Measurements from ENCODE around the gene MGAT4B. TPM values are rescaled to one million over a fixed set of nuclear protein-coding genes. Genes with fewer than 3 reads are reported as not detected.

Gene MGAT4B
- total RNA-seq, 1 donor from 2014 or later: 71.7 TPM

DNA sequence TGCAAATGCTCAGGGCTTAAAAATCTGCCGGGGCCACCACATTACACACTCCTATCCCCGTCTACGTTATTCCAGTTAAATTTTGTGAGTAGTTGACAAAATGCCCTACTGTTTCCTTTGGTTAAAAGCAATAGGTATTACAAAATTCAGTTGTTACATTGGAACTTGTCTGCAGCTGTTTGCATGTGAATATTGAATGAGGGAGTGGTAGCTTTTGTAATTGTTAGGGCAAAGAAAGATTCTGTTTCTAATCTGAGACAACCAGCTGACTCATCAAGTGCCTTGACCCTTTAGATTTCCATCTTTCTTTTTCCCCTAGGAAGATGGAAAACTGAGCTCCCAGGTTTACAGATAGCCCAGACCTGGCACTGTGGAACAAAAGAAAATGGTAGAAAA, 43.9 kb downstream of the MGAT4B start:
- DNase-seq (ENCODE audit: low spot score) (no peak), ATAC-seq (peak; percentile 27)
- intact Hi-C loops (cut with DNase I): no loop called here

DNA sequence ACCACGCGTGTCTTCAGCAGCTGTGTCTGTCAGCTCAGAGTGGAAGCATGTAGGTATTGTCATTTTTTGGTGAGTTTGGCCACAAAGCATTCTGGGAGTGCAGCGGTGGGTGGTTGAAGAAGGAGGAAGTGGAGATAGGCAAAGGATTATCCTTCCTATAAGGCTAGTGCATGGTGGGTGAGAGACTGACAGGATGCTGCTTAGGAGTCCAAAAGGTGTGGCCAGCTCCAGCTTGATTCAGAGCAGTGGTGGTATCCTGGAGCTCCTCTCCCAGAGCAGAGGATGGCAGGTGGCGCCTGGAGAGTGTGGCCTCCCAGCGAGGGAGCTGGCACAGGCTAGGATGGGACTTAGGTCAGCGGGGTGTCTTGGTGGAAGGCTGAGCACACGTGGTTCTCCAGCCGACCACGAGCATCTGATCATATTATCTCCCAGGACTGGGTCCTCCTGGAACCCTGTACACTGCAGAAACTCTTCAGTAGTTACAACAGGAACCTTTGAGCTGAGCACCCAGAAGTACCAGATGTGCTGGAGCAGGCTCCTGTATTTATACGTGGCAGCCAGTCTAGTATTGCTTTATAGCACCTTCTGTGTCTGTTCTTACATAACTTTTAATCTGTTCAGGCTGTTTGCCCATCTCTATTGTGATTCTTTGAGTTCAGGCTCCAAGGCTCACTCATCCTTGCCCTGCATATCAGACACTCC, 44.4 kb downstream of the MGAT4B start:
- ATAC-seq (peak; percentile 67), DNase-seq (ENCODE audit: low spot score) (no peak)
- intact Hi-C loops (cut with DNase I): no loop called here

DNA sequence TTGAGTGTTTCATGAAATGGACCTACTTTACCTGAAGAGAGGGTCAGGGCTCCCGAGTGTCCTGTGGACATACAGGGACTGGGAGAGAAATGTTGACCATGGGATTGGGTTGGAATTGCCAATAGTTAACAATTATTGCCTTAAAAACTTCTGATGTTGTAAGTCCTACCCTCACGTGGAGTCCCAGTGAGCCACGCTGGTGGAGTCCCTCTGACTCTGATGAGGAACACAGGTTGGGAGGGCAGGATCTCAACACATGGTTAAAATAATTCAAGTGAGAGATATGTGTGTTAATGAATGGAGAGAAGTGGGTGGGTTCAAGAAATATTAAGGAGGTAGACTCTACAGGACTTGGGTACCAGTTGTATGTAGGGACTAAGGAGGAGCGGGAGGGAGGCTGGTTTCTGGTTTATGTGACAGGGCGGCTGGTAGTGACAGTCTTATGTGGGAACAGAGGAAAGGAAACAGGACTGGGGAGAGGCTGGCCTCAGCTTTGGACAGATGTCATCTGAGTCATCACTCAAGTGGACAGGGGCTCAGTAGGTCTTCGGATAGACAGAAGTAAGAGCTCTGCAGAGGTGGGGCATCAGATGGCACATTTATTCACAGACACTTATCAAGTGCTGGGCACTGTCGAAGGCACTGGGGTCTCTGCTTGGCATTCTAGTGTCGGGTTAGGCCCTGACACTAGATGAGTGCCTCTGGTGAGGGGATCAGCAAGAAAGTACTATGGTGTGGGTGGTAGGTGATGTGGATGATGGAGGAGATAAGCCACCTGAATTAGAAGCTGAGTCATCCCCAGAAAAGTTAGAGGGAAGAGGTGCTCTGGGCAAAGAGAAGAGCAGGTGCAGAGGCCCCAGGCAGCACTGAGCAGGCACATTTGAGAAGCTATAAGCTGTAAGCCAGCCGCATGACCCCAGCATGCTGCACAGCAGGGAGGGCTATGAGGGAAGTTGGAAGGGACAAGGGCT, 46.8 kb downstream of the MGAT4B start:
- intact Hi-C loops (cut with DNase I): loop anchor here (2.0 kb wide), 1 partner anchor 37 kb away; no protein-coding TSS in a partner anchor
- DNase-seq (ENCODE audit: low spot score) (no peak), ATAC-seq (no peak)

DNA sequence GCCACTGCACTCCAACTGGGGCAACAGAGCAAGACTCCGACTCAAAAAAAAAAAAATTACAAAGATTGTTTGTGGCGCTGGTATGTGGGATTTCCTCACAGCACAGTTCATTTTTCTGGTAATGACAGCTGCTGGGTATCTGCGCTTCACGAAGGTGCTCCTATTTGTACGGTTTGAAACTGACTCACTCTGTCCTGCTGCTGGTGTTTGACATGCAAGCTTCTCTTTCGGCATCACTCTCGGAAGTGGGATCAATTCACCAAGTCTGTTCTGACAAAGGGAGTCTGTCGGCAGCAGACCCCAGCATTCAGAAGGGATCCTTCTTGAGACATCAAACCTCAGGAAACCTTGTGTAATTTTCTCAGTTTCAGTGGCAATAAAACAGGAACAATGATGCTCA, 47.7 kb downstream of the MGAT4B start:
- ATAC-seq: no peak
- DNase-seq (ENCODE audit: low spot score): no peak
- intact Hi-C loops (cut with DNase I): loop anchor here (2.0 kb wide), 1 partner anchor 38 kb away; no protein-coding TSS in a partner anchor

DNA sequence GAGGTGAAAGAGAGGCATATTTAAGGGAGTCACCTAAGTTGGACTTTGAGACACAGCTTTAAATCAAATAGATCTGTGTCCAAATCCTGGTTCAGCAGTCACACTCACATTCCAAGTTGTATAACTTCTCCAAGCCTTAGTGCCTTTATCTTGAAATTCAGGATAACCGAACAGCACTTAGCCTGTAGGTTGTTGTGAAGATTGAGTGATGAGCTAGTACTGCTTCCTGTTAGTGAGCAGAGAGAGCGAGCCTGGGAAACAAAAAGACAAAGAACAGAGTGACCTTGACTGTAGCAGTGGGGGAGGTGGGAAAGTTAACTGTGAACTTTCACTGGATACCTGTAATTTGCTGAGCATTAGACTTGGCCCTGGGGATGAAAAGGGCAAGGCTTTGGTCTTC, 51.6 kb downstream of the MGAT4B start:
- DNase-seq (ENCODE audit: low spot score) (no peak), ATAC-seq (no peak)
- intact Hi-C loops (cut with DNase I): no loop called here

DNA sequence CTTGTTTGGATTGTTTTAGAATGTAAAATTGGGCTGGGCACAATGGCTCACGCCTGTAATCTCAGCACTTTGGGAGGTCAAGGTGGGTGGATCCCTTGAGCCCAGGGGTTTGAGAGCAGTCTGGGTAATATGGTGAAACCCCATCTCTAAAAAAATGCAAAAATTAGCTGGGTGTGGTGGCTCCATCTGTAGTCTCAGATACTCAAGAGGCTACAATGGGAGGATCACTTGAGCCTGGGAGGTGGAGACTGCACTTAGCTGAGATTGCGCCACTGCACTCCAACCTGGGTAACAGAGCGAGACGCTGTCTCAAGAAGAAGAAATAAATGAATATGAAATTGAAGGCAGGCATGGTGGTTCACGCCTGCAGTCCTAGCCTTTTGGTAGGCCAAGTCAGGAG, 52.7 kb downstream of the MGAT4B start:
- ATAC-seq: no peak
- intact Hi-C loops (cut with DNase I): no loop called here
- DNase-seq (ENCODE audit: low spot score): peak; percentile 19

DNA sequence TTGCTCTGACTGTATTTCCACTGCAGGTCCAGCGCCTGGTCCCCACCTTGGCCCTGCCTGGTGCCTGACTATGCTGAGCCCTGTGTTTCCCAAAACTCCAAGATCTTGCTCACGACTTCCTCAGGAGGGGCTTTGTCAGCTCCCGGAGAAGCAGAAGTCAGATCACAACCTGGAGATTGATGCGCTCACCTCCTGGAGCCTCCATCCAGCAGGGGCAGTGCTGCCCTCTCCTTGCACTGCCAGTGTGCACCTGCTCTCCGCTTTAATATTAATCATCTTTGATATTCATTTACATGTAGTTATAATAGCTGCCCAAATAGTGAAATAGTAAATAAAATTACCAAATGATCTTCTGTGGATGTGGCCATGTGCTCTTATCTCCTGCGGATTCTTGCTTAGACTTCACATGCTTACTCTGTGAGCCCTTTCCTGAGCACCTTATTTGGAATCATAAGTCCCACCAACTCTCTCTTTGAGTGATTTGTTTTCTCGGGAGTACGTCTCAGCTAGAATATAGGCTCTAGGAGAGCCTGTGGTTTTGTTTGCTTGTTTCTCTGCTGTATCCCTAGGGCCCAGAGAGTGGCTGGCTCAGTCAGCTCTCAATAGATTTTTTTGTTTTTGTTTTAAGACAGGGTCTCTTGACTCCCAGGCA, 56.7 kb downstream of the MGAT4B start:
- peak; percentile 28 for DNase-seq (ENCODE audit: low spot score)
- intact Hi-C loops (cut with DNase I): no loop called here
- no peak for ATAC-seq

DNA sequence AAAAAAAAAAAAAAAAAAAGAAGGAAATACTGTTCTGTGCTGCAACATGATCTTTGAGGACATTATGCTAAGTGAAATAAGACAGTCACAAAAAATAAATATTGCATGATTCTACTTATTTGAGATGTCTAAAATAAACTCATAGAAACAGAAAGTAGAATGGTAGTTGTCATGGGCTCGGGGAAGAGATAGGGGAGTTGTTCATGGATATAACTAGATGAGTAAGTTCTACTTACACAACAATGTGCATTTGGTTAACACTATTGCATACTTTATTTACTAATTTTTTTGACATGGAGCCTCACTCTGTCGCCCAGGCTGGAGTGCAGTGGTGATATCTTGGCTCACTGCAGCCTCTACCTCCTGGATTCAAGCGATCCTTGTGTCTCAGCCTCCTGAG, 58.9 kb downstream of the MGAT4B start:
- intact Hi-C loops (cut with DNase I): no loop called here
- no peak for DNase-seq (ENCODE audit: low spot score)
- no peak for ATAC-seq

Small RNAs within 50 kb of the gene (microRNA-seq; reads per million reads assigned to microRNA genes)
- gene MIR1229: not detected

Other genes starting within 250 kb of the MGAT4B start
- gene HNRNPH1, start 183.2 kb downstream of the MGAT4B start, total RNA-seq: 673 TPM
- gene CBY3, start 125.8 kb downstream of the MGAT4B start, total RNA-seq: not detected
- 542 TPM for gene CANX, start 107.9 kb downstream of the MGAT4B start, total RNA-seq
- gene MAML1, start 74.0 kb downstream of the MGAT4B start, total RNA-seq: 32.5 TPM
- gene LTC4S, start 12.9 kb downstream of the MGAT4B start, total RNA-seq: 21.7 TPM
- gene SQSTM1, start 14.0 kb upstream of the MGAT4B start, total RNA-seq: 365 TPM
- 54.4 TPM for gene MRNIP, start 52.0 kb upstream of the MGAT4B start, total RNA-seq
- gene TBC1D9B, start 101.0 kb upstream of the MGAT4B start, total RNA-seq: 132 TPM